ENCODE results near the gene ATP2B1.
"Not testable (repeated sequence)": the region's sequence is repeated elsewhere in the genome, so short reads cannot be mapped to it uniquely, and the experiment has no call there.

Gene ATP2B1

GRCh38 chr12:89710873-89711750 lies 2.5 kb upstream of the ATP2B1 start:
- no peak for DNase-seq

- DNase-seq = peak; percentile 44
Observed at GRCh38 chr12:89709995-89710872, 1.6 kb upstream of the ATP2B1 start.

GRCh38 chr12:89709157-89709994 lies 738 bp upstream of the ATP2B1 start:
- peak; percentile 99 for DNase-seq

GRCh38 chr12:89707703-89708564 lies 704 bp downstream of the ATP2B1 start:
- peak; percentile 41 for DNase-seq

- DNase-seq = peak; percentile 34
Observed at GRCh38 chr12:89706986-89707702, 1.5 kb downstream of the ATP2B1 start.

GRCh38 chr12:89706551-89706950 lies 2.1 kb downstream of the ATP2B1 start:
- DNase-seq = no peak

GRCh38 chr12:89704457-89704856 lies 4.2 kb downstream of the ATP2B1 start:
- DNase-seq = no peak

- no peak for DNase-seq
Observed at GRCh38 chr12:89703768-89704167, 4.9 kb downstream of the ATP2B1 start.

- no peak for DNase-seq
Observed at GRCh38 chr12:89702503-89702902, 6.1 kb downstream of the ATP2B1 start.

GRCh38 chr12:89701606-89702206 lies 6.9 kb downstream of the ATP2B1 start:
- no peak for DNase-seq

GRCh38 chr12:89700191-89700810 lies 8.3 kb downstream of the ATP2B1 start:
- DNase-seq = no peak

- no peak for DNase-seq
Observed at GRCh38 chr12:89698607-89699006, 10.0 kb downstream of the ATP2B1 start.

- not testable (repeated sequence) for DNase-seq
Observed at GRCh38 chr12:89697728-89698127, 10.9 kb downstream of the ATP2B1 start.

GRCh38 chr12:89697296-89697695 lies 11.3 kb downstream of the ATP2B1 start:
- DNase-seq = no peak

- no peak for DNase-seq
Observed at GRCh38 chr12:89695830-89696229, 12.8 kb downstream of the ATP2B1 start.

GRCh38 chr12:89695100-89695499 lies 13.5 kb downstream of the ATP2B1 start:
- DNase-seq = no peak

GRCh38 chr12:89694542-89694941 lies 14.1 kb downstream of the ATP2B1 start:
- DNase-seq = no peak

GRCh38 chr12:89693639-89694202 lies 14.9 kb downstream of the ATP2B1 start:
- DNase-seq = no peak

- no peak for DNase-seq
Observed at GRCh38 chr12:89692439-89692838, 16.2 kb downstream of the ATP2B1 start.

- DNase-seq = no peak
Observed at GRCh38 chr12:89691659-89692058, 17.0 kb downstream of the ATP2B1 start.
